IPS DF 4.7 (cell line): ENCODE results near the gene SH3BP5.

ENCODE experiments used
- DNase-seq: peaks from one replicate; pipeline ENCODE4 v3.0.0-alpha.2; 2013; ENCODE audit warnings: low spot score; ENCODE audit errors: extremely low read depth

The SH3BP5 gene

GRCh38 chr3:15276028-15276724 lies 56.2 kb downstream of the SH3BP5 start:
- DNase-seq, result no peak

- no peak for DNase-seq
Measured at GRCh38 chr3:15273227-15273626, 59.2 kb downstream of the SH3BP5 start.

DNA sequence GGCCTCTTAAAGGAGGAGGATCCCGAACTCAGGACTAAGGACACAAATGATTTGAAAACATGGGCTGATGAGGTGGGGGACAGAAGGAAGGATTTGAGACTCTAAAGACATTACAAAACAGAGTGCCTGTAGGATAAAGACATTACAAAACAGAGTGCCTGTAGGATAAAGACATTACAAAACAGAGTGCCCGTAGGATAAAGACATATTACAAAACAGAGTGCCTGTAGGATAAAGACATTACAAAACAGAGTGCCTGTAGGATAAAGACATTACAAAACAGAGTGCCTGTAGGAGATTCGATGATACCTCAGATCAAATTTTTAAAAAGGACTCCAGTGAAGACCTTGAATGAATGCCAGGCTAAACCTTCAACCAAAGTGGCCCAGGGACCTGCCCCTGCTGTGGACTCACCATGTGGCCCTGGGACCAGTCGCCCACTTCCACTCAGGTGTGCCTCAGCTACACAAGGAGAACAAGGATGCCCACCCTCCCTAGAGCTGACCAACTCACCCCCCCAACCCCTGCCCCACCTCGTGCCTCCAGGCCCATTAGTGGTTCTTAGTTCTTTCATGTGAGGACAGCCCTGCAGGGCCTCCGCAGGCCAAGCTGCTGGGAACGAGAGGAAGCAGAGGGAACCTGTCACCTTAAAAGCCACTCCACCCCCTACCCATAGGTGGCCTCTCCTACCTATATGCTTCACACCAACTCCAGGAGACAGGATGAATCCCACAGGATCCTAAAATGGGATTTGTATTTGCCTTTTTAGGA lies 59.8 kb downstream of the SH3BP5 start:
- no peak for DNase-seq

DNA sequence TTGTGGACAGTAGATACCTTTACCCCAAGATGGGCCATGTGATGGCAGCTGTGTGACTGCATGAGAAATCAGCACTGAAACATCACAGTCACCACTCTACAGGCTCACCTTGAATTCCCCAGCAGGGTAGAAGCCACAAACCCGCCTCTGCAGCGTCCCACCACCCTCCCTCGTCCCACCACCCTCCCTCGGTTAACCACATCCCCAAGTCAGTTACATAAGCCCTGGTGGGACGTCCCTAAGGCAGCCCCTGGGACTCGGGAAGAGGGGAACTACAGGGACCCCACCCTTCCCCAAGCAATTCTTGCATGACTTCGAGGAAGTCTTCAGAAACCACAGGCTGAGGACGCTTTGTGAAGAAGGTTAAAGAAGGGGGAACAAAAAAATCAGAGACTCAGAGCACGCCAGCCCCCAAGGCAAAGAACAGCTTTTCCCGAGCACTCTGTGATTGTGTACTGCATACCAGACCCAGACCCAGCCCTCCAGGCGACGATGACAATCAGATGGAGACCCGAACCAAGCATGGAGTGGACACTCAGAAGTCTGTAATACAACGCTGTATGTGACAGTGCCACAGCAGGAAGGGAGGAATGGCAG lies 60.5 kb downstream of the SH3BP5 start:
- DNase-seq, result no peak

GRCh38 chr3:15271030-15271429 lies 61.4 kb downstream of the SH3BP5 start:
- no peak for DNase-seq

GRCh38 chr3:15269091-15269989 lies 63.0 kb downstream of the SH3BP5 start:
- DNase-seq, result no peak

GRCh38 chr3:15268033-15268631 lies 64.3 kb downstream of the SH3BP5 start:
- DNase-seq, result no peak

DNA sequence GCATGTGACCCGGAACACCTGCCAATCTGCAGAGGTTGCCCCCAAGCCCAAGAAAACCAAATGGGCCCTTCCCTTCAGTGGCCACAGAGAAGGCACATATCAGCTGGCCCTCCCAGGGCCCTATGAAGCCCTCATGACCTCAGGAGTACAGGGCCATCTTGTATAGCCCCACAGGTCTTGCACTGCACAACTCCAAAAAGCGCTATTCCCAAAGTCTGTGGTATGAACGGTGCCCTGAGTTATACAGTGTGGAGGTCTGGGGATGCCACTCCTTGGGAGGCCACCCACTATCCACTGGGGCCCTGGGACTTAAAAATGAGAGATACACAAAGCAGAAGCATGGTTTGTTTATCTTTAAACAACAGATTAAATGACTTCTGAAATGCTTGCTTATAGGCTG lies 64.9 kb downstream of the SH3BP5 start:
- DNase-seq, result no peak

DNA sequence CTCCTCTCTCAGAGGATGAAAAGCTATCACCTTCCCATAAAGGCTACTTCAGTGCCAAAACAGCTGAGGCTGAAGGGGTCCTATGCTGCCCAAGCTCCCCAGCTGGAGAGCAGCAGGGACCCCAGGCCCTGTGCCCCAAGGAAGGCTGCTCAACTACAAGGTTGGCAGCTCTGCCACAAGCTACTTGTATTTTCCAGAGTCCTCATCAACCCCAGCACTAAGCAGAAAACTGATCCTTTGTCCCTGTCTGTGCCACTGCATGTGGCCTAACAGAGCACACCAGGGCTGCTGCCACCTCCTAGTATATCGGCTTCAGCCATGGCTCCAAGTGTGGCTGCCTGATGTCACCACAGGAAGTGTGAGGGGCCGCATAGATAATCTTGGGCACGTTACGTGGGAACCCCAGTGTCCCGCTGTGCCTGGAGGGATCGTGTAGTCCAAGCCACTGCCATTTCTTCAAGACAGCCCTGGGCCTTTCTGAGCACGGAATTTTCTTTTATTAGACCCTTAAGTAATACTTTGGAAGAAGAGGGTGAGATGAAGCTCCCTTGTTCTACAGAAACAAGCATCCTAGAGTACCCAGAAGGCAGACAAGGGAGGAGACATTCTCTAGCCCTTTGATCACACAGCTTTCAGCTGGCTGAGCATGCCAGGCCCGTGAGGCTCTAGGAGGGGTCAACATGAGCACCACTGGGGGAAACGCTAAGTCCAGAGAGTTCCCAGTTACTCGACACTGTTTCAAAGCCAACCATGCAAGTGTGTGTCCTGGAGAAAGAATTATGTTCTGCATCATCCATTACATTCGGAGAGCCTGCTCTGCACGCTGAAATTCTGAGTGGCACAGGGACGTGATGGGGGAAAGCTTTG lies 65.6 kb downstream of the SH3BP5 start:
- no peak for DNase-seq

GRCh38 chr3:15265655-15266509 lies 66.5 kb downstream of the SH3BP5 start:
- DNase-seq, result no peak

DNA sequence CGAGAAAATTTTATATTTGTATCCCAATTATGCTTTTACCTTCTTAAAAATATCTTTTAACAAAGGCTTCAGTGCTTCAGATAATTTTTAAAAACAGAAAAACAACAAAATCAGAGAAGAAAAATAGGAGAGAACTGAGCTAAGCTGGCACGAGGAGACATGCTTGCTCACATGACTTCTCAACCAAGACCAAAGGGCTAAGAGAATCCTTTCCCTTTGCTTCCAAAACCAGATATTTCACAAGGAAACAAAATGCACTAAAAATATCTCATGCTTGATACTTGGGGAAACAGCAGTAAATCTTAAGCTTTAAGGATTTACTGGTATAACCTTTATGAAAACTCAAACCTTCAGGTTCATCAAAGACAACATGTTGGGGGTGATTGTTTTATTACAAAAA lies 67.9 kb downstream of the SH3BP5 start:
- DNase-seq, result no peak

DNA sequence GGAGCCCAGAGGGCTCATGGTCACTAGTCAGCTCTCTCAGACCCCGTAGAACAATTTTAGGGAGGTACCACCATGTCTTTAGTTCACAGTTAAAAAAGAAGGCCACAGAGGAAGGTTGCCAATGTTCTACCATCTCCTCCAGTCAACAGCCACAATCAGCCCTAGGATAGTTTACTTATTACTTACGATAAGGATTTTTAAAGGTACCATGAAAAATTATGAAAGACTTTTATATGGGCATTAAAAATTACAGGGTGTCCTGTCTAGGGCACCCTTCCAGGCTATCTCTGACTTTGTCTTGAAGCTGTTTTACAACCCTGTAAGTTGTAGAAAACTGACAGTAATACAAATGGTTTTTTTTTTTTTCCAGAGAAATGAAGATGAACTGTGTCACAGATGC lies 68.5 kb downstream of the SH3BP5 start:
- no peak for DNase-seq

DNA sequence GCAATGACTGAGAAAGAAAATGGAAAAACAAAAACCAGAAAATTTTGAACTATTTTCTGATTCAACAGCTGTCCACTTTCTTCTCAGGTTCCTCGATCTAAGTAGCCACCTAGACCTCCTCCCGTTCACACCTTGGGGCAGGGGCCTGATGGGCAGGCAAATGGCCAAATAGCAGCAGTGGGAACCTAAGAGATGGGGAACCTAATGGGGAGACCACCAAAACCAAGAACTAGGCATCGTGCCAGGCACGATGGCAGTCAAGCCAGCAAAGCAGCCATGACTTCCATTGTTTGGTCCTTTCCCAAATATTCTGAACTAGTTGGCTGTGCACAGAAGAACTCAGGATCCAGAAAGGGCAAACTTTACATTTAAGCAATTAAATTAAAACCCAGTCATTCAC lies 69.3 kb downstream of the SH3BP5 start:
- DNase-seq, result no peak

GRCh38 chr3:15262021-15262420 lies 70.4 kb downstream of the SH3BP5 start:
- no peak for DNase-seq

DNA sequence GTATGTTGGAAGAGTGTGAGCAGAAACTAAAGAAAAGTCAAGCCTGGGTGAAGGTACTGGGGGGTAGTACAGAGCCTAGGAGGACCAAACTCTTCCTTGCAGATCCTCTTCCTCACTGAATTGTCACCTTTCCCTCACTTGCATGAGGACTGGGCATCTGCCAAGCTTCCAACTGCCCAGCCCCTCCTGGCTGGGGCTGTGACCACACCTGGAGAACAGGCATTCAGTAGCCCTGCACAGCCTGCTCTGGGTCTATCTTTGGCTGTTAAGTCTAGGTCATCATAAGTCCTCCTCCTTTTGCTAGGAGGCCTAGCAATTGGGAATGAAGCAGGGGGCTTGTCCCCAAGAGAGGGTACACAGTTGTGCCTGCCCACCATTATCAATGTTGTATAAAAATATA lies 71.1 kb downstream of the SH3BP5 start:
- DNase-seq, result no peak

DNA sequence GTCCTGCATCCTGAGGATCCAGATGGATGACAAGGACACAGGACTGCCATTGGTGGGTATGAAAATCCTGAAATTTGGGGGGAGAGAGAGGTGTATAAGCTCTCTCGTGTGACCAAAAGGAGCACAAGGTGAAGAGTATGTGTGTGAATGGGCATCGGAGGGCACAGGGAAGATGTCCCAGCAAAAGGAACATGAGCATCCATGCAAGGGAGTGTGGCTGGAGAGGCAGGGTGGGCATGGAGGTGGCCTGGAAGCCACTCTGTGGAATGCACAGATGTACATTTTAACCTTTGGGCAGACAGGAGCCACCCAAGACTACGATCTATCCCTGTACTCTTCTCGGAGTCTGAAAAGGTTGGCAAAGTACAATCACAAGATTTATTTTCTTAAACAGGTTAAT lies 71.9 kb downstream of the SH3BP5 start:
- no peak for DNase-seq

GRCh38 chr3:15258720-15259119 lies 73.7 kb downstream of the SH3BP5 start:
- no peak for DNase-seq

DNA sequence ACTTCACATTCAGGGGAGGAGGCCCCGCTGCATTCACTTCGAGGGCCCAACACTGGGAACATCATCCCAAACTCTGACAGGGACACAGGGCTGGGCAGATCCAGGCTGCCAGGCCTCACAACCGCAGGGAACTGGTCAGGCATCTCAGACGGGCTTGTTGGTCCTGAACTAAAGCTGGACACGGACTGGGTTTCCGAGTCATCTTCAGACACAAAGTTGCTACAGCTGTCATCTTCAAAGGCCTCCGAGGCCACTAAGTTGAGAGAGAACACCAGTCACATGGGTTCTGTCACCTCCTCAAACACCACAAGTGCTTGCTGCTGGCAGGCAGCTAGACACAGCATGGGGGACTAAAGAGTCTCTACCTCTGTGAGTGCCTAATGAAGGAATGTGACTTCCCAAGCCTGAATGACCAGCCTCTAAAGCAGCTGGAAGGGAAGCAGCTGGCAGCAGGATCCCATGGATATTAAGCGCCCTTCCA lies 75.5 kb downstream of the SH3BP5 start:
- DNase-seq, result no peak

DNA sequence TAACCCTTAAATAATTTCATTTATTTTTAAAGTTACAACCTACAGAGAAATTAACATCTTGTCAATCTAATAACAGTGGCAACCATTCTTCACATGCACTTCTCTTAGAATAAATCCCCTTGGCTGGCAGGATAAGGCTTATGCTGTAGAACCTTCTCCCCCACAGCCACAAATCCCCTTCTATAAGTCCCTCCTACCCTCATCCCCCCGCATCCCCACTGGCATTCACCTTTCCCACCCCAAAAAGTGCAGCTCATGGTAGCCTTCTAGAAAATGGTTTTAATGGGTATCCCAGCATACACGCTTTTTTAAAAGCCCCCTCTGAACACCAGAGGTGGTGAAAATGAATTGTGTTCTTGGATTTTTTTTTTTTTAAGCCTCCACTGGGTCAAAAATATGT lies 77.2 kb downstream of the SH3BP5 start:
- DNase-seq, result no peak
